IPS-20b (cell line): ENCODE results near the gene SCPEP1.
"Not testable (repeated sequence)": the region's sequence is repeated elsewhere in the genome, so short reads cannot be mapped to it uniquely, and the experiment has no call there.

ENCODE experiments used
- H3K27ac ChIP-seq: one replicate; pipeline ENCODE4 v1.5.1; 2013; ENCODE audit warnings: low read length
- H3K27me3 ChIP-seq: 2 replicates; pipeline ENCODE4 v1.6.1; 2013; ENCODE audit warnings: mild to moderate bottlenecking, low read length, inconsistent platforms; ENCODE audit not compliant: insufficient read depth
- H3K36me3 ChIP-seq: 2 replicates; pipeline ENCODE4 v1.6.1; 2013; ENCODE audit warnings: low read depth, mild to moderate bottlenecking, inconsistent platforms, low read length, moderate library complexity; ENCODE audit not compliant: insufficient read depth
- H3K4me1 ChIP-seq: 2 replicates; pipeline ENCODE4 v1.6.1; 2013; ENCODE audit warnings: mild to moderate bottlenecking, control low read depth, inconsistent platforms, low read length, moderate library complexity; ENCODE audit not compliant: insufficient read depth
- H3K4me3 ChIP-seq: 2 replicates; pipeline ENCODE4 v1.5.1; 2013; ENCODE audit warnings: mild to moderate bottlenecking, low read length, inconsistent platforms
- H3K9ac ChIP-seq: 2 replicates; pipeline ENCODE4 v1.6.1; 2013; ENCODE audit warnings: low read depth, mild to moderate bottlenecking, inconsistent platforms, low read length, moderate library complexity
- H3K9me3 ChIP-seq: 2 replicates; pipeline ENCODE4 v1.6.1; 2013; ENCODE audit warnings: mild to moderate bottlenecking, low read depth, low read length, inconsistent platforms; ENCODE audit not compliant: insufficient read depth

The SCPEP1 gene

GRCh38 chr17:56939869-56940484 lies 38.0 kb upstream of the SCPEP1 start:
- Histone ChIP-seq H3K4me3 (no peak overlapping the region), H3K36me3 (peaks cover 77% of the 10 kb centered on the region), H3K9me3 (no peaks in the 10 kb centered on the region), H3K9ac (no peak overlapping the region), H3K4me1 (no peaks in the 10 kb centered on the region), H3K27ac (no peak overlapping the region), H3K27me3 (no peaks in the 10 kb centered on the region)

GRCh38 chr17:56943505-56944125 lies 34.3 kb upstream of the SCPEP1 start:
- no peaks in the 10 kb centered on the region for H3K9me3 ChIP-seq
- H3K9ac ChIP-seq: no peak overlapping the region
- H3K27ac ChIP-seq: no peak overlapping the region
- H3K4me1 ChIP-seq: no peaks in the 10 kb centered on the region
- no peak overlapping the region for H3K4me3 ChIP-seq
- H3K27me3 ChIP-seq: no peaks in the 10 kb centered on the region
- H3K36me3 ChIP-seq: peaks cover 73% of the 10 kb centered on the region

GRCh38 chr17:56945938-56946505 lies 31.9 kb upstream of the SCPEP1 start:
- no peaks in the 10 kb centered on the region for H3K27me3 ChIP-seq
- no peaks in the 10 kb centered on the region for H3K9me3 ChIP-seq
- no peak overlapping the region for H3K9ac ChIP-seq
- no peak overlapping the region for H3K27ac ChIP-seq
- no peaks in the 10 kb centered on the region for H3K4me1 ChIP-seq
- peaks cover 79% of the 10 kb centered on the region for H3K36me3 ChIP-seq
- no peak overlapping the region for H3K4me3 ChIP-seq

- peaks cover 65% of the 10 kb centered on the region for H3K36me3 ChIP-seq
- no peak overlapping the region for H3K4me3 ChIP-seq
Observed at GRCh38 chr17:56947741-56948140, 30.2 kb upstream of the SCPEP1 start.

GRCh38 chr17:56948491-56948890 lies 29.4 kb upstream of the SCPEP1 start:
- Histone ChIP-seq H3K9me3 (no peaks in the 10 kb centered on the region), H3K4me3 (no peak overlapping the region), H3K27me3 (no peaks in the 10 kb centered on the region), H3K27ac (no peak overlapping the region), H3K4me1 (no peaks in the 10 kb centered on the region), H3K36me3 (peaks cover 61% of the 10 kb centered on the region), H3K9ac (no peak overlapping the region)

More at GRCh38 chr17:56947741-56948140, 30.2 kb upstream of the SCPEP1 start:
- Histone ChIP-seq H3K27ac (no peak overlapping the region), H3K9ac (no peak overlapping the region), H3K4me1 (no peaks in the 10 kb centered on the region), H3K27me3 (no peaks in the 10 kb centered on the region), H3K9me3 (no peaks in the 10 kb centered on the region)

- Histone ChIP-seq H3K9me3 (no peaks in the 10 kb centered on the region), H3K4me3 (no peak overlapping the region), H3K27ac (no peak overlapping the region), H3K4me1 (no peaks in the 10 kb centered on the region), H3K27me3 (no peaks in the 10 kb centered on the region), H3K36me3 (peaks cover 55% of the 10 kb centered on the region), H3K9ac (no peak overlapping the region)
Observed at GRCh38 chr17:56949595-56949994, 28.3 kb upstream of the SCPEP1 start.

GRCh38 chr17:56956992-56957391 lies 20.9 kb upstream of the SCPEP1 start:
- H3K27ac ChIP-seq: no peak overlapping the region
- no peak overlapping the region for H3K9ac ChIP-seq
- no peak overlapping the region for H3K4me3 ChIP-seq

GRCh38 chr17:56960596-56961538 lies 17.1 kb upstream of the SCPEP1 start, which contains the start of gene COIL:
Gene COIL, minus strand, starts transcription at chr17:56961050. Its CDS starts 31 bp downstream, at chr17:56961019.
- Histone ChIP-seq H3K9me3 (no peaks in the 10 kb centered on the region), H3K27ac (peak within 1 kb of the TSS; percentile 98), H3K4me3 (peak within 1 kb of the TSS; percentile 95), H3K9ac (peak within 1 kb of the TSS; percentile 99), H3K36me3 (no peaks in the 10 kb centered on the region), H3K27me3 (no peaks in the 10 kb centered on the region), H3K4me1 (0 out of 2 replicates have a peak, but pooled peaks cover 3% of the 10 kb centered on the region)

More at GRCh38 chr17:56956992-56957391, 20.9 kb upstream of the SCPEP1 start:
- Histone ChIP-seq H3K4me1 (0 out of 2 replicates have a peak, but pooled peaks cover 3% of the 10 kb centered on the region), H3K36me3 (0 out of 2 replicates have a peak, but pooled peaks cover 7% of the 10 kb centered on the region), H3K9me3 (no peaks in the 10 kb centered on the region), H3K27me3 (no peaks in the 10 kb centered on the region)

- not testable (repeated sequence) for H3K9me3 ChIP-seq, H3K9ac ChIP-seq, H3K27ac ChIP-seq, H3K27me3 ChIP-seq, H3K4me1 ChIP-seq, H3K4me3 ChIP-seq, H3K36me3 ChIP-seq
Observed at GRCh38 chr17:56965241-56965640, 12.7 kb upstream of the SCPEP1 start.

- H3K36me3 ChIP-seq, H3K4me3 ChIP-seq, H3K9ac ChIP-seq, H3K27ac ChIP-seq, H3K9me3 ChIP-seq, H3K27me3 ChIP-seq, H3K4me1 ChIP-seq: not testable (repeated sequence)
Observed at GRCh38 chr17:56965681-56966080, 12.2 kb upstream of the SCPEP1 start.

- H3K27ac ChIP-seq: no peak overlapping the region
Observed at GRCh38 chr17:56966338-56966737, 11.6 kb upstream of the SCPEP1 start.

More at GRCh38 chr17:56966338-56966737, 11.6 kb upstream of the SCPEP1 start:
- H3K9ac ChIP-seq: no peak overlapping the region
- no peak overlapping the region for H3K4me3 ChIP-seq
- no peaks in the 10 kb centered on the region for H3K27me3 ChIP-seq
- H3K4me1 ChIP-seq: no peaks in the 10 kb centered on the region
- peaks cover 9% of the 10 kb centered on the region; the same call in 1 of the 2 replicates for H3K9me3 ChIP-seq
- H3K36me3 ChIP-seq: no peaks in the 10 kb centered on the region
